Progenitor cell of endocrine pancreas (in vitro differentiated cells): ENCODE measurements around the gene NOLC1. TPM values are rescaled to one million over a fixed set of nuclear protein-coding genes. Genes with fewer than 3 reads are reported as not detected.
A peak's percentile ranks its signal among the peaks of the same experiment; 100 is the strongest.

Experiments
- DNase-seq: peaks from one replicate; pipeline ENCODE4 v3.0.0; 2021; ENCODE audit warnings: low spot score; ENCODE audit not compliant: unreplicated experiment
- H3K27ac Mint-ChIP-seq: 2 replicates; pipeline ENCODE4 v1.8.0; 2021; ENCODE audit warnings: mild to moderate bottlenecking, moderate library complexity, mixed read lengths
- H3K27me3 Mint-ChIP-seq: 2 replicates; pipeline ENCODE4 v1.8.0; 2021; ENCODE audit warnings: mixed read lengths
- H3K36me3 Mint-ChIP-seq: 2 replicates; pipeline ENCODE4 v1.8.0; 2022; ENCODE audit warnings: mixed read lengths; ENCODE audit not compliant: insufficient read depth
- H3K4me1 Mint-ChIP-seq: 2 replicates; pipeline ENCODE4 v1.8.0; 2021; ENCODE audit warnings: low read depth, mixed read lengths
- H3K4me3 Mint-ChIP-seq: 2 replicates; pipeline ENCODE4 v1.8.0; 2021; ENCODE audit warnings: low read depth, mild to moderate bottlenecking, moderate library complexity, mixed read lengths
- H3K9me3 Mint-ChIP-seq: 2 replicates; pipeline ENCODE4 v1.8.0; 2021; ENCODE audit warnings: low read depth, mixed read lengths
- total RNA-seq: library from RNA; stranded (reverse); gene quantifications from 2 replicates; pipeline ENCODE4 v1.2.1, GENCODE V29; 2021
- TF ChIP-seq, protein P1 (sequence below): fragments of 200-600 bp; sonication (generic); IDR thresholded peaks from one replicate; pipeline ENCODE4 v1.5.0; 2021; ENCODE audit warnings: antibody characterized with exemption, mild to moderate bottlenecking; ENCODE audit not compliant: unreplicated experiment

Gene NOLC1
- total RNA-seq, 1 donor from 2014 or later: 64.7 TPM

DNA sequence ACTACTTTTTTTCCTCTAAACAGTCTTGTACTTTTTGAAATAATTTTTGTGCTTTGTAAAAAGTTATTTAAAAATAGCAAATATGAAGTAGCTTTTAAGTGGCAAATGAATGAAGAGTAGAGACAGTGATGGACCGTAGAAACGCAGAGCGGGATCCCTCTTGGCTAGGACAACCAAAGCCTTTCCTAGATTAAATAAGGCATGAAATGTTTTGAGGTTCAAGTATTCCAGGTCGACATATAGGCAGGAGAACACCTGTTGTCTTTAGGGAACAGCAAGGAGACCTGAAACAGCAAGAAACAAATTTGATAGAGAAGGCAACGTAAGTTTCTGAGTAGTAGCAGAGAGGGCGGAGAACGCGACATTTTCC is 20.0 kb upstream of the NOLC1 start:
- peaks cover 21% of the 10 kb centered on the region for H3K4me1 Mint-ChIP-seq
- H3K27me3 Mint-ChIP-seq: no peaks in the 10 kb centered on the region
- no peaks in the 10 kb centered on the region for H3K9me3 Mint-ChIP-seq
- peak overlapping the region; percentile 96 for H3K4me3 Mint-ChIP-seq
- no peaks in the 10 kb centered on the region for H3K36me3 Mint-ChIP-seq
- TF ChIP-seq, protein P1, sequence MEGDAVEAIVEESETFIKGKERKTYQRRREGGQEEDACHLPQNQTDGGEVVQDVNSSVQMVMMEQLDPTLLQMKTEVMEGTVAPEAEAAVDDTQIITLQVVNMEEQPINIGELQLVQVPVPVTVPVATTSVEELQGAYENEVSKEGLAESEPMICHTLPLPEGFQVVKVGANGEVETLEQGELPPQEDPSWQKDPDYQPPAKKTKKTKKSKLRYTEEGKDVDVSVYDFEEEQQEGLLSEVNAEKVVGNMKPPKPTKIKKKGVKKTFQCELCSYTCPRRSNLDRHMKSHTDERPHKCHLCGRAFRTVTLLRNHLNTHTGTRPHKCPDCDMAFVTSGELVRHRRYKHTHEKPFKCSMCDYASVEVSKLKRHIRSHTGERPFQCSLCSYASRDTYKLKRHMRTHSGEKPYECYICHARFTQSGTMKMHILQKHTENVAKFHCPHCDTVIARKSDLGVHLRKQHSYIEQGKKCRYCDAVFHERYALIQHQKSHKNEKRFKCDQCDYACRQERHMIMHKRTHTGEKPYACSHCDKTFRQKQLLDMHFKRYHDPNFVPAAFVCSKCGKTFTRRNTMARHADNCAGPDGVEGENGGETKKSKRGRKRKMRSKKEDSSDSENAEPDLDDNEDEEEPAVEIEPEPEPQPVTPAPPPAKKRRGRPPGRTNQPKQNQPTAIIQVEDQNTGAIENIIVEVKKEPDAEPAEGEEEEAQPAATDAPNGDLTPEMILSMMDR: no peak
- no peak for DNase-seq
- H3K27ac Mint-ChIP-seq: peak overlapping the region; percentile 27

DNA sequence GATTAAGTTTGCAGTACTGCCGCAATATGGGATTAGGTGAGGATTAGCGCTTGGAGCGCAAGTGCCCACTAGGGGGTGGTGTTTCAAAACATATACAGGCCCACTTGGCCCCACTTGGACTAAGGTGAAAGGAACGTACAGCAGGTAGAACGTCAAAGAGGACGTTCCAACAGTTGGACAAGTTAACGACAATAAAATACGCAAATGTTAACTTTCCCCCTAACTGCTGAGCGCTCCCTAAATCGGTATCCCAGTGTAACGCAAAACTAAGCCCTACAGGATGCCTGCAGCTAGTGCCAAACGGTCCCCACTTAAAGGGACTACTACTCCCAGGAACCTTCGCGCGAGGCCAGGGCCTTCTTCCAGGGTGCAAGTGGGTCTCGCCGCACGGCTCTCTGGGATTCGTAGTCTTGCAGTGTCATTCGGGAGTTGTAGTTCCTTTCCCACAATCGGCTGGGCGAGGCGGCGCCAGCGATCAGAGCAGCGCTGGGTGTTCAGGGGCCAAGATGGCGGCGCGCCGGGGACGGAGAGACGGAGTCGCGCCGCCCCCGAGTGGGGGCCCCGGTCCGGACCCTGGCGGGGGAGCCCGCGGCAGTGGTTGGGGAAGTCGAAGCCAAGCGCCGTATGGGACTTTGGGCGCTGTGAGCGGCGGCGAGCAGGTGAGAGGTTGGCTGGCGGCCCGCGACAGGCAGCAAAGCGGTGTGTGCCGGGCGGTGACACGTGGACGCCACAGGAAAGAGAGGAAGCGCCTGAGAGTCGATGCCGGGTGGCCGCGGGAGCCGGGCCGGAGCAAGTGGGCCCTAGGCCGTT is 19.4 kb upstream of the NOLC1 start, which contains the start of gene PPRC1:
Gene PPRC1, plus strand, starts transcription at position 478 of the 810 bp plus-strand sequence. Its CDS starts 29 bp downstream, at position 507.
- H3K27ac Mint-ChIP-seq: peak within 1 kb of the TSS; percentile 98
- no peaks in the 10 kb centered on the region for H3K36me3 Mint-ChIP-seq
- peaks cover 21% of the 10 kb centered on the region for H3K4me1 Mint-ChIP-seq
- DNase-seq: peak; percentile 91
- H3K4me3 Mint-ChIP-seq: peak within 1 kb of the TSS; percentile 96
- TF ChIP-seq, protein P1: peak; percentile 97
- no peaks in the 10 kb centered on the region for H3K27me3 Mint-ChIP-seq
- H3K9me3 Mint-ChIP-seq: no peaks in the 10 kb centered on the region

DNA sequence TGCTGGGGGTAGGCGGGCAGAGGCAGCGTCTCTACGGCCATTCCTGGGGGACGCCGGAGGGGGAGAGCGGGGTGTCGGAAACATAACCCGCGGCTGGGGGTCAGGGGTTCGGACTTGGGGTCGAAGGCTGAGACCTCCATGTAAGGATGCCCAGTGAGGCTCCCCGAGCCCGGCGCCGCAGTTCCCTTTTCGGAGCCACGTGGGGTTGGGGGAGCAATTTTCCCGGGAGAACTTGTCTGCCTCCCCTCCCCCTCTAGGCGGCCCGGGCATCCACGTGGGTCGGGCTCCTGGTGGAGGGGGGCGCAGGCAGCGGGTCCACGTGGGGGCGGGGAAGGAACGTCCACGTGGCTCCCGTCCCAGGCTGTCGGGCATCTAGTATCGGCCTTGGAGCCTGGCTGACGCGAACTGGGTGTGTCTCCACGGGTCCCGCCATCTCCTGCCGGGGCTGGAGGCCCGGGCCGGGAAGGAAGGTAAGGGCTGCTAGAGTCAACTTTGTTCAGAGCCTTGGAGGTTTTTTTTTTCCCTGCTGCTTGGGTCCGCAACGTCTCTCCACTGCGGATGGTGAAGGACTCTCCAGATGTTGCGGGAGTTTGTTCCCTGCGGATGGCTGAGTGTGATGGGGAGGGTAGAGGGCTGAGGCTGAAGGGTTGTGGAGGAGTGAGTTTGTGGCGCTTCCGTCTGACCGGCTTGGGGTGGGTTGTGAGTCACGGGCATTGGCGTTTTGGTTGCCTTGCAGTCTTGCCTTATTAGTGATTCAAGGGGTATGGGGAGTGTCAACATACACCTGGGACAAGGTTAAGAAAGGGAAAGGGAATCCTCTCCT is 18.6 kb upstream of the NOLC1 start:
- peak overlapping the region; percentile 96 for H3K4me3 Mint-ChIP-seq
- H3K27ac Mint-ChIP-seq: peak overlapping the region; percentile 98
- no peaks in the 10 kb centered on the region for H3K27me3 Mint-ChIP-seq
- DNase-seq: peak; percentile 55
- H3K4me1 Mint-ChIP-seq: peaks cover 21% of the 10 kb centered on the region
- H3K9me3 Mint-ChIP-seq: no peaks in the 10 kb centered on the region
- TF ChIP-seq, protein P1: no peak
- no peaks in the 10 kb centered on the region for H3K36me3 Mint-ChIP-seq

DNA sequence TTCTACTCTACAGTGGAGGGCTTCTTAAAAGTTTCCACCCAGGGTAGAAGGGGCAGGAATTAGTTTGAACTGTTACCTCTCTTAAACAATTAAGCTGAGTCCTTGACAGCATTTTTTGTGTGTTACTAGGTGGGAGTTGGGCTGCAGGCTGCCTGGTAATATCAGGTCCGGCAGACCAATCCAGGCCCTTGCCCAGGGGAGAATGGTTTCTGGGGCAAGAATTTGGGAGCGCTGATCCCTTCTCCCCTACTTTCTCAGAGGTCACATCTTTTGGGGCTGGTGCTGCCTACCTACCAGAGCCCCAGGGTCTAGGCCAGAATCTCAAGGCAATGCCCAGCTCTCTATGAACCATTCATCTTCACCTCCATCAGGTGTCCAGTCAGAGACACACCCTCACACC is 17.8 kb upstream of the NOLC1 start:
- DNase-seq: no peak
- Mint-ChIP-seq H3K36me3 (peaks cover 2% of the 10 kb centered on the region), H3K4me1 (peaks cover 21% of the 10 kb centered on the region), H3K9me3 (no peaks in the 10 kb centered on the region), H3K4me3 (peak overlapping the region; percentile 96), H3K27me3 (no peaks in the 10 kb centered on the region), H3K27ac (peak overlapping the region; percentile 96)
- TF ChIP-seq, protein P1: no peak

DNA sequence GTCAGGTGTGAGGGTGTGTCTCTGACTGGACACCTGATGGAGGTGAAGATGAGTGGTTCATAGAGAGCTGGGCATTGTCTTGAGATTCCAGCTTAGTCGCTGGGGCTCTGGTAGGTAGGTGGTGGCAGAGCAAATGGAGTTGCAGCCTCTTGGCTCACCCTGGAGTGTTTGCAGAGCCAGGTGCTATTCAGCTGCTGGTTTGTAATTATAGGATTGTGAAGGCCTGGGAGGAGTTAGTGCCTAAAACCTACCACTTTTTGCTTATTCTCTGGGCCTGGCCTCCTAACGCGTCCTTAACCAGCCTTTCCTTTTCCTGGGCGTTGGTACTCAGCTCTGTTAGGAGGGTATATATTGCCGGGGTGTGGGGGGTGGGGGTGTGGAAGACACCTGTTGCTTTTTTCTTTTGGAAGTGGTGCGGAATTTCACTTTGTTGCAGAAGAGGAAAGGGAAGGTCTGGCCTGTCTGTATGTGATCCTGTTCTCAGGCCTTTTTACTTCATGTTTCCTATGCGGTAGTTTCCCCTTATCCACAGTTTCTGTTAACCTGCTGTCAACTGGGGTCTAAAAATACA is 16.1 kb upstream of the NOLC1 start:
- no peaks in the 10 kb centered on the region for H3K9me3 Mint-ChIP-seq
- TF ChIP-seq, protein P1: no peak
- H3K4me3 Mint-ChIP-seq: peak overlapping the region; percentile 19
- DNase-seq: no peak
- peaks cover 5% of the 10 kb centered on the region for H3K36me3 Mint-ChIP-seq
- H3K27ac Mint-ChIP-seq: peak overlapping the region; percentile 62
- peaks cover 21% of the 10 kb centered on the region for H3K4me1 Mint-ChIP-seq
- H3K27me3 Mint-ChIP-seq: no peaks in the 10 kb centered on the region
